Tibial artery (tissue), 4 donors: Measurements from ENCODE around the gene SMIM20.

Source experiments
- DNase-seq, 2 donors: peaks; one replicate each; pipeline ENCODE4 v3.0.0-alpha.2; 2019
- H3K27ac ChIP-seq, 2 donors: fragments of 200-600 bp; sonication (generic) in 1 of 2; 1 replicate in 1 of 2; 2 replicates in 1 of 2; pipeline ENCODE4 v1.5.1; 2018 to 2019; ENCODE audit warnings: mild to moderate bottlenecking in 1 of 2
- H3K27me3 ChIP-seq, 2 donors: fragments of 200-600 bp; sonication (generic) in 1 of 2; one replicate each; pipeline versions ENCODE4 v1.5.1 to v1.6.0; 2016 to 2019
- H3K36me3 ChIP-seq, 3 donors: fragments of 200-600 bp; sonication (generic) in 2 of 3; one replicate each; pipeline ENCODE4 v1.5.1; 2016 to 2019; ENCODE audit warnings: mild to moderate bottlenecking in 2 of 3
- H3K4me1 ChIP-seq, 4 donors: fragments of 200-600 bp; sonication (generic) in 2 of 4; 1 replicate in 3 of 4; 2 replicates in 1 of 4; pipeline ENCODE4 v1.5.1; 2016 to 2019
- H3K4me3 ChIP-seq, 2 donors: fragments of 200-600 bp; sonication (generic) in 1 of 2; 1 replicate in 1 of 2; 2 replicates in 1 of 2; pipeline ENCODE4 v1.5.1; 2018 to 2019; ENCODE audit warnings: mild to moderate bottlenecking in 2 of 2
- H3K9me3 ChIP-seq, 3 donors: fragments of 200-600 bp; sonication (generic) in 1 of 3; one replicate each; pipeline ENCODE4 v1.5.1; 2016 to 2019
- intact Hi-C: fragments of 100-400 bp; cut with DNase I; formaldehyde crosslinking; loops from one replicate; pipeline ENCODE4 v1.15.0; 2023; ENCODE audit warnings: low total_unique reads
- TF ChIP-seq, protein P1 (sequence below), 2 experiments: fragments of 200-600 bp in 1 of 2; fragments of 450-650 bp in 1 of 2; IDR thresholded peaks; one replicate each; pipeline ENCODE4 v1.5.1; 2017 to 2019; ENCODE audit warnings: antibody characterized with exemption in 2 of 2, mild to moderate bottlenecking in 1 of 2, moderate library complexity in 1 of 2

The SMIM20 gene

DNA sequence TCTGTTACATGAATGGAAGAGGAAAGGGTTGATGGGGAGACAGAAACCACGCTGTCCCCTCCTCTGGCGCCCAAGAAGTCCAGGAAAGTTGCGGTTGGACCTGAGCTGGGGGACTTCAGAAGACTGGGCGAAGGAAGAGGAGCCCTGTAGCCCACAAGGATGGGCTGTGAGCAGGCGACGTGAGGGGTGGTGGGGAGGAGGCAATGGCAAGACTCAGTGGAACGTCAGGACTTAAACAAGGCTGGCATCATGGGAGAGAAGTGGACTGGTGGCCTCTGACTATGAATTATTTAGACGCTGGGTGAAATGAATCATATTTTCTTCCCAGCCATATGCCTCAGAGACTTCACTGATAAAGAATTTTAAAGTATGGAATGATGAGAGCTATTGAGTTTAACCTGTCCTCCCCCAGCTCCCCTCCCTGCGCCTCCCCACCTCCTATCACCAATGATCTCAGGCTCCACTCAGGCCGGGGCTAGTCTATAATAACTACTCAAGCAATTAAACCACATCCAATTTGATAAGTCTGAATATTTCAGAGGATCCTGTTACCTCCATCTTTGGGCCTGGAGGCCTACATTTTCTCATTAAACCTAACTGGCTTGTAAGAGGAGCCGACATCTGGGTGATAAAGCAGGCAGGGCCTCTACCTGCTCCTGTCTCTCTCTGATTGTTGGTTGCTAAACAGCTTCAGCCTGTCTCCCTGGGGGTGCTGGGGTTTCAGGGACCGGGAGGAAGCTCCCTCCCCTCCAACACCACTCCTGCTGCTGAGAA is 63.6 kb downstream of the SMIM20 start:
- no peak overlapping the region for H3K27ac ChIP-seq
- no peak overlapping the region for H3K4me3 ChIP-seq
- intact Hi-C loops = no loop called here
- TF ChIP-seq, protein P1, sequence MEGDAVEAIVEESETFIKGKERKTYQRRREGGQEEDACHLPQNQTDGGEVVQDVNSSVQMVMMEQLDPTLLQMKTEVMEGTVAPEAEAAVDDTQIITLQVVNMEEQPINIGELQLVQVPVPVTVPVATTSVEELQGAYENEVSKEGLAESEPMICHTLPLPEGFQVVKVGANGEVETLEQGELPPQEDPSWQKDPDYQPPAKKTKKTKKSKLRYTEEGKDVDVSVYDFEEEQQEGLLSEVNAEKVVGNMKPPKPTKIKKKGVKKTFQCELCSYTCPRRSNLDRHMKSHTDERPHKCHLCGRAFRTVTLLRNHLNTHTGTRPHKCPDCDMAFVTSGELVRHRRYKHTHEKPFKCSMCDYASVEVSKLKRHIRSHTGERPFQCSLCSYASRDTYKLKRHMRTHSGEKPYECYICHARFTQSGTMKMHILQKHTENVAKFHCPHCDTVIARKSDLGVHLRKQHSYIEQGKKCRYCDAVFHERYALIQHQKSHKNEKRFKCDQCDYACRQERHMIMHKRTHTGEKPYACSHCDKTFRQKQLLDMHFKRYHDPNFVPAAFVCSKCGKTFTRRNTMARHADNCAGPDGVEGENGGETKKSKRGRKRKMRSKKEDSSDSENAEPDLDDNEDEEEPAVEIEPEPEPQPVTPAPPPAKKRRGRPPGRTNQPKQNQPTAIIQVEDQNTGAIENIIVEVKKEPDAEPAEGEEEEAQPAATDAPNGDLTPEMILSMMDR (IDR thresholded peaks at IDR 0.05) = no peak
- no peaks in the 10 kb centered on the region for H3K27me3 ChIP-seq
- peak in 1 of 2 donors; percentile 37 for DNase-seq
- no peaks in the 10 kb centered on the region for H3K36me3 ChIP-seq
- no peaks in the 10 kb centered on the region for H3K9me3 ChIP-seq
- no peaks in the 10 kb centered on the region for H3K4me1 ChIP-seq

DNA sequence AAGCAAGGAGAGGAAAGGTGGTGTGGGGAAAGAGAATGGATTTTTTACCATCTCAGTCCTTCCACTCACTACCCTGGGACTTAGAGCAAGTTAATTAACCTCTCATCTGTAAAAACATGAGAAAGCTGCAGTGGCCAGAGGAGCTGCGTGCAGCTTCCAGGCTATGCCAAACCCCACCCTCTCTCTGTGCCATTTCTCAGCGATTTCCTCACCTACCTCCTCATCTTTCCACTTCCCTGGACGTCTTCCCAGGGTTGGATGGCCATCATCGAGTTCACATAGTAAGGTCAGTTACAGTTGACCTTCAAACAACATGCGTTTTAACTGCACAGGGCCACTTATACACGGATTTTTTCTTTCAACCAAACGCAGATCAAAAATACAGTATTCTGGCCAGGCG is 64.3 kb downstream of the SMIM20 start:
- H3K27me3 ChIP-seq = no peaks in the 10 kb centered on the region
- H3K4me3 ChIP-seq = no peak overlapping the region
- H3K9me3 ChIP-seq = no peaks in the 10 kb centered on the region
- H3K36me3 ChIP-seq = no peaks in the 10 kb centered on the region
- peak in 1 of 2 donors; percentile 24 for DNase-seq
- no peak overlapping the region for H3K27ac ChIP-seq
- TF ChIP-seq, protein P1 (IDR thresholded peaks at IDR 0.05) = no peak
- H3K4me1 ChIP-seq = no peaks in the 10 kb centered on the region
- intact Hi-C loops = no loop called here
